Thymus (tissue), 11 donors: Measurements from ENCODE around the gene ZSCAN21. TPM values are rescaled to one million over a fixed set of nuclear protein-coding genes. Genes with fewer than 3 reads are reported as not detected.

ENCODE experiments used
- DNase-seq, 9 donors: peaks; one replicate each; pipeline ENCODE4 v3.0.0-alpha.2; 2013; ENCODE audit warnings: low spot score in 9 of 9, low read depth in 6 of 9, missing footprints in 1 of 9
- H3K27ac ChIP-seq, 2 donors: one replicate each; pipeline ENCODE4 v1.5.1; 2013; ENCODE audit warnings: control low read depth in 1 of 2, low read depth in 1 of 2, low read length in 1 of 2, mild to moderate bottlenecking in 1 of 2, moderate library complexity in 1 of 2
- H3K27me3 ChIP-seq, 2 donors: one replicate each; pipeline ENCODE4 v1.5.1; 2013; ENCODE audit warnings: low read length in 1 of 2; ENCODE audit not compliant: control insufficient read depth in 2 of 2, insufficient read depth in 1 of 2
- H3K36me3 ChIP-seq, 2 donors: one replicate each; pipeline ENCODE4 v1.5.1; 2013; ENCODE audit warnings: low read length in 1 of 2, mild to moderate bottlenecking in 1 of 2, moderate library complexity in 1 of 2; ENCODE audit not compliant: control insufficient read depth in 2 of 2, insufficient read depth in 2 of 2
- H3K4me1 ChIP-seq, 2 donors: one replicate each; pipeline ENCODE4 v1.5.1; 2013; ENCODE audit warnings: low read length in 2 of 2; ENCODE audit not compliant: control insufficient read depth in 2 of 2, insufficient read depth in 2 of 2
- H3K4me3 ChIP-seq, 2 donors: one replicate each; pipeline ENCODE4 v1.5.1; 2013; ENCODE audit warnings: low read length in 2 of 2, control low read depth in 1 of 2, mild to moderate bottlenecking in 1 of 2
- H3K9me3 ChIP-seq, 2 donors: one replicate each; pipeline ENCODE4 v1.5.1; 2013; ENCODE audit warnings: low read length in 1 of 2, mild to moderate bottlenecking in 1 of 2; ENCODE audit not compliant: control insufficient read depth in 2 of 2, insufficient read depth in 1 of 2
- WGBS: extraction: QIAGEN DNeasy Blood & Tissue Kit; methylation state at CpG from one replicate; pipeline ENCODE4 v1.1.7; 2013; 5-methylcytosine and 5-hydroxymethylcytosine counted together
- polyA plus RNA-seq: library from polyadenylated mRNA; stranded (reverse); fragments of 200-250 nt; gene quantifications from one replicate; pipeline ENCODE4 v1.2.3, GENCODE V29; 2013
- total RNA-seq: library from RNA; stranded (reverse); fragments of 120-200 nt; gene quantifications from one replicate; pipeline ENCODE4 v1.2.4, GENCODE V29; 2013
- donor health status: healthy.

ZSCAN21 gene
- total and polyA plus RNA-seq, 2 donors = 8.3 to 10.8 TPM

DNA sequence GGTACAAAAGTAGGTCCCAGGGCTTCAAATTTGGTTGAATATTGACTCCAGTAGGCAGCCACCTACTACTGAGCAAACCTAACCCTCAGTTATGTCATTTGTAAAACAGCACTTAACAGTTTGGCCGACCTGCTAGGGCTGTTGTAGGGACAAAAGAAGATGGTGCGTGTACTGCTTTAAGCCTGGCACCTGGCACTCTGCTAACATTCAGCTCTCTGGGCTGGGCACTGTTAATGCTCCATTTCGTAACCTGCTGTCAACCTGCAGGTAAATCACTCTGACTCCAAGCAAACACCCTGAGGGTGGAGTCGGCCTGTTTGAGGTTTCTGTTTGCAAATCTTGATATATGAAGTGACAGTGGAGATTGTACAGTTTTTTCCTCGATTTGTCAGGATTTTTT is 27.0 kb upstream of the ZSCAN21 start:
- peaks cover 42 to 60% of the 10 kb centered on the region in 2 donors for H3K36me3 ChIP-seq
- DNase-seq = no peak
- WGBS = 90% methylated on average over 5 of the region's 5 CpGs
- H3K27ac ChIP-seq = no peak overlapping the region
- H3K4me1 ChIP-seq = peaks cover 0 to 2% of the 10 kb centered on the region in 2 donors
- no peaks in the 10 kb centered on the region for H3K9me3 ChIP-seq
- H3K27me3 ChIP-seq = no peaks in the 10 kb centered on the region
- no peak overlapping the region for H3K4me3 ChIP-seq

DNA sequence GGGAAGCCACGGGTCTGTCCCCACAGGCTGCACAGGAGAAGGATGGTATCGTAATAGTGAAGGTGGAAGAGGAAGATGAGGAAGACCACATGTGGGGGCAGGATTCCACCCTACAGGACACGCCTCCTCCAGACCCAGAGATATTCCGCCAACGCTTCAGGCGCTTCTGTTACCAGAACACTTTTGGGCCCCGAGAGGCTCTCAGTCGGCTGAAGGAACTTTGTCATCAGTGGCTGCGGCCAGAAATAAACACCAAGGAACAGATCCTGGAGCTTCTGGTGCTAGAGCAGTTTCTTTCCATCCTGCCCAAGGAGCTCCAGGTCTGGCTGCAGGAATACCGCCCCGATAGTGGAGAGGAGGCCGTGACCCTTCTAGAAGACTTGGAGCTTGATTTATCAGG is 26.0 kb upstream of the ZSCAN21 start:
- Histone ChIP-seq H3K4me3 (no peak overlapping the region), H3K27ac (no peak overlapping the region), H3K27me3 (no peaks in the 10 kb centered on the region), H3K36me3 (peaks cover 44 to 58% of the 10 kb centered on the region in 2 donors), H3K4me1 (peaks cover 0 to 2% of the 10 kb centered on the region in 2 donors), H3K9me3 (no peaks in the 10 kb centered on the region)
- DNase-seq = no peak
- WGBS = 97% methylated on average over 12 of the region's 12 CpGs

GRCh38 chr7:100024020-100024619 is 25.5 kb upstream of the ZSCAN21 start:
- H3K36me3 ChIP-seq = peaks cover 42 to 55% of the 10 kb centered on the region in 2 donors
- WGBS = 96% methylated on average over 12 of the region's 12 CpGs
- H3K27ac ChIP-seq = no peak overlapping the region
- no peak overlapping the region for H3K4me3 ChIP-seq
- H3K9me3 ChIP-seq = no peaks in the 10 kb centered on the region
- no peak for DNase-seq
- no peaks in the 10 kb centered on the region for H3K27me3 ChIP-seq
- H3K4me1 ChIP-seq = no peaks in the 10 kb centered on the region

GRCh38 chr7:100027197-100027596 is 22.4 kb upstream of the ZSCAN21 start:
- H3K9me3 ChIP-seq = no peaks in the 10 kb centered on the region
- DNase-seq = no peak
- 99% methylated on average over 11 of the region's 11 CpGs for WGBS
- H3K36me3 ChIP-seq = peaks cover 63 to 68% of the 10 kb centered on the region in 2 donors
- no peak overlapping the region for H3K27ac ChIP-seq
- no peak overlapping the region for H3K4me3 ChIP-seq
- no peaks in the 10 kb centered on the region for H3K4me1 ChIP-seq
- H3K27me3 ChIP-seq = no peaks in the 10 kb centered on the region

- WGBS = 94% methylated on average over 5 of the region's 5 CpGs
- H3K36me3 ChIP-seq = peaks cover 63 to 67% of the 10 kb centered on the region in 2 donors
- H3K4me3 ChIP-seq = no peak overlapping the region
- no peaks in the 10 kb centered on the region for H3K4me1 ChIP-seq
- H3K9me3 ChIP-seq = no peaks in the 10 kb centered on the region
- no peaks in the 10 kb centered on the region for H3K27me3 ChIP-seq
- H3K27ac ChIP-seq = no peak overlapping the region
- no peak for DNase-seq
Observed at GRCh38 chr7:100029596-100029995, 20.0 kb upstream of the ZSCAN21 start.

GRCh38 chr7:100033526-100033925 is 16.0 kb upstream of the ZSCAN21 start:
- H3K4me3 ChIP-seq = no peak overlapping the region
- H3K27me3 ChIP-seq = no peaks in the 10 kb centered on the region
- no peak overlapping the region for H3K27ac ChIP-seq
- H3K4me1 ChIP-seq = no peaks in the 10 kb centered on the region
- WGBS = 97% methylated on average over 6 of the region's 6 CpGs
- DNase-seq = no peak
- peaks cover 63 to 83% of the 10 kb centered on the region in 2 donors for H3K36me3 ChIP-seq
- no peaks in the 10 kb centered on the region for H3K9me3 ChIP-seq

GRCh38 chr7:100034871-100035510 is 14.6 kb upstream of the ZSCAN21 start:
- Histone ChIP-seq H3K27me3 (no peaks in the 10 kb centered on the region), H3K9me3 (no peaks in the 10 kb centered on the region), H3K4me1 (no peaks in the 10 kb centered on the region), H3K27ac (no peak overlapping the region), H3K36me3 (peaks cover 57 to 76% of the 10 kb centered on the region in 2 donors), H3K4me3 (no peak overlapping the region)
- WGBS = 97% methylated on average over 8 of the region's 8 CpGs
- DNase-seq = no peak

DNA sequence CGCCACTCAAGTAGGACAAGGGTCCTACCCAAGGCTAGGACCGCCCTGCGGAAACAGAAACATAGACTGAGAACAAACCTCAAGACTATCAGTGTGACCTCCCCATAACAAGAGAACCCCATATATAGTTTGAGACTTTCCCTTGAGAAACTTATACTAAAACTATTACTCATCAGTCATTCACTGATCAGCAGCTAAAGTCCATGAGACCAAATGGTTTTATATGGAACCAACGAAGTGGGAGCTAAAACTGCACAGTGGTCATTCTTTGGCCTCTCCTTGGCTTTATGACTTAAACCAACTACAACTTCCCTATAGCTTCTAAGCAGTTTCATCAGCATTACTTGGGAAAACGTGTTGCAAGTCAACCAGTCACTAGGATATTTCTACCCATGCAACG is 13.7 kb upstream of the ZSCAN21 start:
- Histone ChIP-seq H3K4me3 (no peak overlapping the region), H3K27ac (no peak overlapping the region), H3K27me3 (no peaks in the 10 kb centered on the region), H3K4me1 (peaks cover 0 to 4% of the 10 kb centered on the region in 2 donors), H3K36me3 (peaks cover 48 to 67% of the 10 kb centered on the region in 2 donors), H3K9me3 (no peaks in the 10 kb centered on the region)
- DNase-seq = no peak
- WGBS = 90% methylated on average over 6 of the region's 6 CpGs

DNA sequence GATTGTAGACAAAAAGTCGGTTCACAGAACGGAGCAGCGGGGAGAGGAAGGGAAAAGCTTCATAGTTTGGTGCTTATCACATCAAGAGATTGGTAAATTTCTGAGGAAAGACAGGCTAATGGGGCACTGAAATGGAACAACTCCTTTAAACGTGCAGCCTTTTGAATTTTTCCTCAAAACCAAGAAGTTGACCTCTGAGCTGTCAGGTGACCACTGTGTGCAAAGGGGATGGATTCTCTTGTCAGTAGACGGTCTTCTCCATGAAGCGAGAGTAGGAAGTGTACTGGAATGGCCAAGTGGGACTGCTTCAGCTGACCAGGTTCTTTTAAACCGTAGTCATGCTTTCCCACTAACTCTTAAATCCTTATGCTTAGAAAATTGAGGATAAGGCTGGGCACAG is 11.2 kb upstream of the ZSCAN21 start:
- Histone ChIP-seq H3K4me1 (peaks cover 0 to 4% of the 10 kb centered on the region in 2 donors), H3K4me3 (no peak overlapping the region), H3K36me3 (peaks cover 27 to 48% of the 10 kb centered on the region in 2 donors), H3K27ac (no peak overlapping the region), H3K27me3 (no peaks in the 10 kb centered on the region), H3K9me3 (no peaks in the 10 kb centered on the region)
- DNase-seq = no peak
- WGBS = 97% methylated on average over 7 of the region's 7 CpGs
